ENCODE measurements around the gene PADI4.

GRCh38 chr1:17305576-17306095, 2.4 kb upstream of the PADI4 start:
- TF ChIP-seq ESRRG (CRISPR knock-in tag; IDR thresholded peaks at IDR 0.05) = no peak
- no peak for TF ChIP-seq CSDC2 (CRISPR knock-in tag; IDR thresholded peaks at IDR 0.05)
- TF ChIP-seq OSR1 (CRISPR knock-in tag; IDR thresholded peaks at IDR 0.05) = no peak
- TF ChIP-seq ZNF70 (CRISPR knock-in tag; IDR thresholded peaks at IDR 0.05) = no peak
- TF ChIP-seq ARNTL (CRISPR knock-in tag; IDR thresholded peaks at IDR 0.05; ENCODE audit: borderline replicate concordance, low read depth) = no peak
- TF ChIP-seq ZNF8 (CRISPR knock-in tag; IDR thresholded peaks at IDR 0.05) = no peak
- no peak for TF ChIP-seq TSHZ2 (CRISPR knock-in tag; IDR thresholded peaks at IDR 0.05)

Measured in SK-N-SH treated with all-trans-retinoic acid at 6 μM for 48 hours (cell line).